ENCODE measurements around the gene NFIA. TPM values are rescaled to one million over a fixed set of nuclear protein-coding genes. Genes with fewer than 3 reads are reported as not detected.

Gene NFIA
- total and polyA plus RNA-seq, 2 donors (not counting 1 experiment from before 2014, with no cell fraction given): 0.28 to 0.54 TPM

DNA sequence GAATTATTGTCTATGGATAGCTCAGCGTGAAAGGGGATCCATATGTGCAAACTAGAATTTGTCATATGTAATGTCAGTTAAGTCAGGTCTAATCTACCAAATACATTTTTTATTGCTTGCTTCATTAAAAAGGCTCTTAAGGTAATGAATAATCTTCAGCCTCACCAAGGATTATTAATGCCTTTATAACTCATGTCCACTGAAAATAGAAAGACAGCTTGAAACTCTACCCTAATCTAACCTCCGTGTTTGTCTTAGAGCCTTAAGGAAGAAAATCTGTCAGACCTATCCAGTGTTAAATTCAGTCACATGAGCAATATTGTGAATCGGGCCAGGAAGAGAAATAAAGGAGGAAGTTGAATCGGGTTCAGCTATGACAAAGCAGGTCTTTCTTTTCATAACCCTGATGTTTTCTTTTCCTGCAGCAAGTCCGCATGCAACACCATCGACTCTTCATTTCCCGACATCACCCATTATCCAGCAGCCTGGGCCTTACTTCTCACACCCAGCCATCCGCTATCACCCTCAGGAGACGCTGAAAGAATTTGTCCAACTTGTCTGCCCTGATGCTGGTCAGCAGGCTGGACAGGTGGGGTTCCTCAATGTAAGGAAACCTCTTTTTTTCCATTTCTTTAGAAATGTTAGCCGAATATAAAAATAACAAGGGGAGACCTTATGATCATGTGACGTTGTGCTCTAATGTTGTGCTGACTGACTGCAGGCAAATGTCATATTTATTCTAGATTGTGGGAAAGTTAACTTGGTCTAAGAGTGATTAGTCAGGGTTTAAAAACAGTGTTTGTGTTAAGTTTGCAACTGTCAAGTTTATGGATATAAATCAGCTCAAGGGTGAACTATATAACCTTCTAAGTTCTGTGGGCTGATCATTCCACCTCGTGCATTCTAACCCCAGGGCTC, 321.6 kb downstream of the NFIA start:
- no peaks in the 10 kb centered on the region for H3K9me3 ChIP-seq (ENCODE audit: control extremely low read depth in 1 of 3, control insufficient read depth in 2 of 3, insufficient read depth in 1 of 3, low read length in 2 of 3)
- no peak overlapping the region for H3K27ac Mint-ChIP-seq
- no peaks in the 10 kb centered on the region for H3K9me3 Mint-ChIP-seq (ENCODE audit: insufficient read depth)
- ChIA-PET POLR2A (no interaction called here), CTCF (no interaction called here)
- H3K9ac ChIP-seq (ENCODE audit: low read length): no peak overlapping the region
- ATAC-seq (ENCODE audit: low read depth) (no peak), DNase-seq (no peak)
- TF ChIP-seq EZH2 (IDR thresholded peaks at IDR 0.05; ENCODE audit: borderline replicate concordance, insufficient read depth, low read depth, low read length, poor library complexity, severe bottlenecking): no peak
- TF ChIP-seq, protein P1, sequence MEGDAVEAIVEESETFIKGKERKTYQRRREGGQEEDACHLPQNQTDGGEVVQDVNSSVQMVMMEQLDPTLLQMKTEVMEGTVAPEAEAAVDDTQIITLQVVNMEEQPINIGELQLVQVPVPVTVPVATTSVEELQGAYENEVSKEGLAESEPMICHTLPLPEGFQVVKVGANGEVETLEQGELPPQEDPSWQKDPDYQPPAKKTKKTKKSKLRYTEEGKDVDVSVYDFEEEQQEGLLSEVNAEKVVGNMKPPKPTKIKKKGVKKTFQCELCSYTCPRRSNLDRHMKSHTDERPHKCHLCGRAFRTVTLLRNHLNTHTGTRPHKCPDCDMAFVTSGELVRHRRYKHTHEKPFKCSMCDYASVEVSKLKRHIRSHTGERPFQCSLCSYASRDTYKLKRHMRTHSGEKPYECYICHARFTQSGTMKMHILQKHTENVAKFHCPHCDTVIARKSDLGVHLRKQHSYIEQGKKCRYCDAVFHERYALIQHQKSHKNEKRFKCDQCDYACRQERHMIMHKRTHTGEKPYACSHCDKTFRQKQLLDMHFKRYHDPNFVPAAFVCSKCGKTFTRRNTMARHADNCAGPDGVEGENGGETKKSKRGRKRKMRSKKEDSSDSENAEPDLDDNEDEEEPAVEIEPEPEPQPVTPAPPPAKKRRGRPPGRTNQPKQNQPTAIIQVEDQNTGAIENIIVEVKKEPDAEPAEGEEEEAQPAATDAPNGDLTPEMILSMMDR (IDR thresholded peaks at IDR 0.05): no peak
- no peaks in the 10 kb centered on the region for H3K27me3 ChIP-seq (replicated peaks in 1 of 4; ENCODE audit: control extremely low read depth in 1 of 4, control insufficient read depth in 3 of 4, insufficient read depth in 4 of 4, low read length in 3 of 4)
- no peak overlapping the region for H3K4me2 ChIP-seq (replicated peaks; ENCODE audit: low read depth, low read length, poor library complexity, severe bottlenecking)
- no peaks in the 10 kb centered on the region for H3K79me2 ChIP-seq (ENCODE audit: control insufficient read depth, insufficient read depth, low read length)
- H3K4me3 ChIP-seq (ENCODE audit: control extremely low read depth in 1 of 5, extremely low read depth in 1 of 5, insufficient read depth in 1 of 5, low read depth in 2 of 5, low read length in 4 of 5): no peak overlapping the region
- peaks cover 2% of the 10 kb centered on the region for H3K4me1 Mint-ChIP-seq
- H3K27ac ChIP-seq (ENCODE audit: low read length in 2 of 2): no peak overlapping the region
- no peaks in the 10 kb centered on the region for H4K20me1 ChIP-seq (ENCODE audit: control insufficient read depth, insufficient read depth, low read length, poor library complexity, severe bottlenecking)
- peaks cover 23% of the 10 kb centered on the region for H3K27me3 Mint-ChIP-seq
- H2AFZ ChIP-seq (ENCODE audit: insufficient read depth, low read depth, low read length, poor library complexity, severe bottlenecking): peak overlapping the region; percentile 8
- 34% methylated on average over 5 of the region's 12 CpGs for WGBS (ENCODE audit: insufficient coverage)
- intact Hi-C loops (cut with micrococcal nuclease): no loop called here
- no peak overlapping the region for H3K4me3 Mint-ChIP-seq
- no peaks in the 10 kb centered on the region for H3K4me1 ChIP-seq (ENCODE audit: control insufficient read depth in 2 of 2, insufficient read depth in 2 of 2, low read length in 2 of 2)
- H3K36me3 ChIP-seq (replicated peaks in 1 of 2; ENCODE audit: control extremely low read depth in 1 of 2, control insufficient read depth in 1 of 2, extremely low read depth in 1 of 2, insufficient read depth in 2 of 2, low read length in 1 of 2): no peaks in the 10 kb centered on the region

Data from B cell (primary cell).